NCI-H2029 (cell line): ENCODE results near the gene KCNAB1.

Experiments
- DNase-seq: peaks from one replicate; lab custom pipeline; 2025; lab: John Stamatoyannopoulos, UW

Gene KCNAB1

GRCh38 chr3:156576051-156576450 is 455.7 kb downstream of the KCNAB1 start:
- DNase-seq, result no peak

- DNase-seq, result no peak
These were observed 456.4 kb downstream of the KCNAB1 start for GRCh38 chr3:156576651-156577348.

- no peak for DNase-seq
These were observed 457.4 kb downstream of the KCNAB1 start for GRCh38 chr3:156577736-156578135.

DNA sequence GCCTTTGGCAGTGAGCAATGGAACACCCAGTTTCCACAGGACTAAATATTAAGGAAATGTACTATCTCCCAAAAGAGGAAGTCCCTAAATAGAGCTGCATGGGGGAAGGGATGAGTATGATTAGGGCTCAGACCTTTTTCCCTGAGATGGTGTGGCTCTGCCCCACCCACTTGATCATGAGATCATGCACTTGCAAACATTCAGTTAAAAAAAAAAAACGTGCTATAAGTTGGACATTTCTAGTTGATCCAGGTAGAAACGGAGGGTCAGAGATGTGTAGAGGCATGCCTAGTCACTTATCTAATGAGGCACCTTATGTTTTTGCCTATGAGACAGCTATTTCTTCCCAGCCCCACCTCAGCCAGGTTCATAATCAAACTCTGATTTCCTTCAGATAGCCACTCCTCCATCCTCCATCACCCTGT is 459.1 kb downstream of the KCNAB1 start:
- DNase-seq, result no peak

- DNase-seq, result no peak
These were observed 460.7 kb downstream of the KCNAB1 start for GRCh38 chr3:156581033-156581432.

- no peak for DNase-seq
These were observed 461.6 kb downstream of the KCNAB1 start for GRCh38 chr3:156581954-156582353.

GRCh38 chr3:156582532-156583183 is 462.3 kb downstream of the KCNAB1 start:
- DNase-seq, result no peak

- no peak for DNase-seq
These were observed 463.1 kb downstream of the KCNAB1 start for GRCh38 chr3:156583469-156583868.

- no peak for DNase-seq
These were observed 466.8 kb downstream of the KCNAB1 start for GRCh38 chr3:156586905-156587759.

GRCh38 chr3:156587760-156588069 is 467.3 kb downstream of the KCNAB1 start:
- no peak for DNase-seq
